ENCODE measurements around the gene PKNOX2. TPM values are rescaled to one million over a fixed set of nuclear protein-coding genes. Genes with fewer than 3 reads are reported as not detected.

PKNOX2 gene
- total and polyA plus RNA-seq, 2 of the 4 experiments (the other 2 are of a cell fraction), result 0.72 to 2.3 TPM

GRCh38 chr11:125165111-125165842 lies 726 bp downstream of the PKNOX2 start:
- H3K4me2 ChIP-seq (ENCODE audit: low read depth, low read length), result peak overlapping the region; percentile 83
- H2AK9ac ChIP-seq (replicated peaks; ENCODE audit: low read depth, low read length, poor library complexity), result peak overlapping the region; percentile 39
- no TSS peak for BruUV-seq (replicated peaks)
- H2BK120ac ChIP-seq (ENCODE audit: low read depth, low read length), result peak overlapping the region; percentile 56; the same call in 1 of the 2 replicates
- intact Hi-C loops (cut with micrococcal nuclease), result no loop called here
- no peak overlapping the region for H2AK5ac ChIP-seq (ENCODE audit: low read depth, low read length)
- peak overlapping the region; percentile 80 for H3K27ac ChIP-seq (ENCODE audit: insufficient read depth, low read length)
- ChIA-PET CTCF (interaction anchor here (0.5 to 2.2 kb wide), 5 partner anchors 15 to 181 kb away, joined by 3 to 8 read pairs (median 4); no protein-coding TSS in a partner anchor), POLR2A (ENCODE audit: unreplicated experiment) (interaction anchor here (0.8 kb wide), 1 partner anchor 209 kb away, joined by 4 read pairs; no protein-coding TSS in a partner anchor)
- H3K23ac ChIP-seq (ENCODE audit: low read depth, low read length), result peak overlapping the region; percentile 86
- H3K4me3 ChIP-seq (ENCODE audit: insufficient read depth, low read depth, low read length), result peak overlapping the region; percentile 65
- no peak overlapping the region for H2BK5ac ChIP-seq (ENCODE audit: low read depth, low read length, poor library complexity, severe bottlenecking)
- H4K5ac ChIP-seq (ENCODE audit: low read depth, low read length), result no peak overlapping the region
- no peak overlapping the region for H2BK15ac ChIP-seq (ENCODE audit: low read depth, low read length)
- H4K20me1 ChIP-seq (ENCODE audit: insufficient read depth, low read length), result no peaks in the 10 kb centered on the region
- no peaks in the 10 kb centered on the region for H3K36me3 ChIP-seq (ENCODE audit: control insufficient read depth, insufficient read depth, low read length)
- ATAC-seq (ENCODE audit: low read depth) (peak; percentile 22), DNase-seq (peak; percentile 33)
- no peaks in the 10 kb centered on the region for H3K9me1 ChIP-seq (ENCODE audit: insufficient read depth, low read length)
- H3K4ac ChIP-seq (ENCODE audit: low read depth, low read length), result peak overlapping the region; percentile 52; the same call in 1 of the 2 replicates
- no peaks in the 10 kb centered on the region for H3K9me3 ChIP-seq (ENCODE audit: control insufficient read depth, insufficient read depth, low read length)
- H2BK20ac ChIP-seq (ENCODE audit: low read depth, low read length), result no peak overlapping the region
- peak overlapping the region; percentile 44; the same call in 1 of the 2 replicates for H3K18ac ChIP-seq (ENCODE audit: low read depth, low read length)
- 0% methylated on average over 38 of the region's 80 CpGs; no CpG with 5 or more reads in 1 of the 2 experiments for WGBS, 2 experiments (ENCODE audit: extremely low coverage in 2 of 2, insufficient read length in 1 of 2)
- dilution Hi-C loops (cut with HindIII; ENCODE audit: low sequenced_read_pairs, unreplicated experiment), result no loop called here
- H3K56ac ChIP-seq (ENCODE audit: extremely low read depth, insufficient read depth, low read length), result no peak overlapping the region
- peak overlapping the region; percentile 90 for H2AFZ ChIP-seq (replicated peaks; ENCODE audit: low read length, poor library complexity)
- peak overlapping the region in 1 of 2 experiments; percentile 68; a peak in 1 of 4 replicates for H4K8ac ChIP-seq (ENCODE audit: low read depth in 2 of 2, low read length in 2 of 2)
- no peaks in the 10 kb centered on the region; the same call in 1 of the 2 replicates for H3K27me3 ChIP-seq (ENCODE audit: control insufficient read depth, insufficient read depth, low read length)
- in situ Hi-C loops (cut with MboI; ENCODE audit: low sequenced_read_pairs), result loop anchor here (10.0 kb wide), 1 partner anchor 240 kb away; no protein-coding TSS in a partner anchor
- H3K4me1 ChIP-seq (ENCODE audit: control insufficient read depth, insufficient read depth, low read length), result peaks cover 12% of the 10 kb centered on the region
- peak overlapping the region; percentile 84 for H3K9ac ChIP-seq (ENCODE audit: low read depth, low read length)
- H4K91ac ChIP-seq (ENCODE audit: insufficient read depth, low read depth, low read length), result no peak overlapping the region
- H3K79me1 ChIP-seq (ENCODE audit: low read depth in 1 of 2, low read length in 2 of 2), result peaks cover 0 to 6% of the 10 kb centered on the region in 2 experiments; a peak in 1 of 4 replicates
- H3K14ac ChIP-seq (replicated peaks; ENCODE audit: low read depth, low read length), result peak overlapping the region; percentile 48
- no peak for TF ChIP-seq FOS (IDR thresholded peaks at IDR 0.05; ENCODE audit: low read depth, low read length)
- no peak for TF ChIP-seq MAZ (IDR thresholded peaks at IDR 0.05; ENCODE audit: borderline replicate concordance, low read depth, low read length)
- TF ChIP-seq MAFK (IDR thresholded peaks at IDR 0.05; ENCODE audit: low read depth, low read length), result no peak
- TF ChIP-seq RCOR1 (IDR thresholded peaks at IDR 0.05; ENCODE audit: insufficient replicate concordance, low read length), result no peak
- TF ChIP-seq, protein P1, sequence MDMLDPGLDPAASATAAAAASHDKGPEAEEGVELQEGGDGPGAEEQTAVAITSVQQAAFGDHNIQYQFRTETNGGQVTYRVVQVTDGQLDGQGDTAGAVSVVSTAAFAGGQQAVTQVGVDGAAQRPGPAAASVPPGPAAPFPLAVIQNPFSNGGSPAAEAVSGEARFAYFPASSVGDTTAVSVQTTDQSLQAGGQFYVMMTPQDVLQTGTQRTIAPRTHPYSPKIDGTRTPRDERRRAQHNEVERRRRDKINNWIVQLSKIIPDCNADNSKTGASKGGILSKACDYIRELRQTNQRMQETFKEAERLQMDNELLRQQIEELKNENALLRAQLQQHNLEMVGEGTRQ (IDR thresholded peaks at IDR 0.05; ENCODE audit: low read depth, low read length), result no peak
- TF ChIP-seq BHLHE40 (IDR thresholded peaks at IDR 0.05; ENCODE audit: low read depth, low read length), result no peak
- TF ChIP-seq CTCF (conservative IDR thresholded peaks at IDR 0.05; ENCODE audit: low read depth, low read length), result no peak
- TF ChIP-seq RAD21 (IDR thresholded peaks at IDR 0.05; ENCODE audit: low read length), result no peak
- TF ChIP-seq POLR2A (IDR thresholded peaks at IDR 0.05; ENCODE audit: low read depth, low read length), result no peak
- TF ChIP-seq SMC3 (IDR thresholded peaks at IDR 0.05; ENCODE audit: low read depth, low read length), result no peak
- TF ChIP-seq CEBPB (IDR thresholded peaks at IDR 0.05; ENCODE audit: low read depth, low read length), result no peak
- no peak; the same call in 1 of the 2 replicates for TF ChIP-seq MXI1 (IDR thresholded peaks at IDR 0.05; ENCODE audit: borderline replicate concordance, low read depth, low read length)
- TF ChIP-seq NFE2L2 (IDR thresholded peaks at IDR 0.05; ENCODE audit: low read depth, low read length), result no peak
- TF ChIP-seq RFX5 (IDR thresholded peaks at IDR 0.05; ENCODE audit: low read depth, low read length), result no peak
- no peak for TF ChIP-seq CHD1 (IDR thresholded peaks at IDR 0.05; ENCODE audit: low read depth, low read length)

Data from IMR-90 (cell line).